Measurements from ENCODE around the gene RAD51B. TPM values are rescaled to one million over a fixed set of nuclear protein-coding genes. Genes with fewer than 3 reads are reported as not detected.
"Not testable (repeated sequence)": the region's sequence is repeated elsewhere in the genome, so short reads cannot be mapped to it uniquely, and the experiment has no call there.

The RAD51B gene
- total and polyA plus RNA-seq, 2 donors = 6.2 to 92.9 TPM

DNA sequence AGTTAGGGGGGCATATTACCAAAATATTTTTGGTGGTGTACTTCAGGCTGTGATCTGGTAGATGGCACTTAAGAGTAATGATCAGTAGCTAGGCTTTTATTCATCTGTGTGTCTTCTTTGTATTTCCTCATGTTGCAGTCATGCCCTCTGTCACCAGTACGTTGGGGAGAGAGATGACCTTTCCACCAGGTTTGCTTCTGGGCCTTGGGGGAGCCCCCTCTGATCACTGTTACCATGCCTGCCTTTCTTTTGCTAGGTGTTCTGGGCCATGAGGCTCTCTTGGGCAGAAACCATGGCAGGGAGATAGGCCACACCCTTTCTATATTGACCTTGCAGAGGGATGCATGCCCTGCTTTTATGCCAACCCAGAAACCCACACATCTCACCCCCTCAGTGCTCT is 208.5 kb downstream of the RAD51B start:
- no peaks in the 10 kb centered on the region for H3K4me1 ChIP-seq (ENCODE audit: insufficient read depth)
- 89% methylated on average over 1 of the region's 1 CpG for WGBS
- H3K27ac ChIP-seq (ENCODE audit: low read depth) = no peak overlapping the region
- H3K4me3 ChIP-seq (ENCODE audit: low read depth, low read length) = no peak overlapping the region
- no peaks in the 10 kb centered on the region for H3K36me3 ChIP-seq (ENCODE audit: insufficient read depth)
- DNase-seq (ENCODE audit: extremely low spot score) = no peak

DNA sequence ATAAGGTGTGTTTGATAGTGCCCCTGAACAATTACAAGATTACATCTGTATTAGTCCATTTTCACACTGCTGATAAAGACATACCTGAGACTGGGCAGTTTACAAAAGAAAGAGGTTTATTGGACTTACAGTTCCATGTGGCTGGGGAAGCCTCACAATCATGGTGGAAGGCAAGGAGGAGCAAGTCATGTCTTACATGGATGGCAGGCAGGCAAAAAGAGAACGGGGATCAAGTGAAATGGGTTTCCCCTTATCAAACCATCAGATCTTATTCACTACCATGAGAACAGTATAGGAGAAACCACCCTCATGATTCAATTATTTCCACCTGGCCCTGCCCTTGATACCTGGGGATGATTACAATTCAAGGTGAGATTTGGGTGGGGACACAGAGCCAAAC is 211.4 kb downstream of the RAD51B start:
- 100% methylated on average over 1 of the region's 1 CpG for WGBS
- not testable (repeated sequence) for DNase-seq (ENCODE audit: extremely low spot score); H3K36me3 ChIP-seq (ENCODE audit: insufficient read depth); H3K4me1 ChIP-seq (ENCODE audit: insufficient read depth); H3K27ac ChIP-seq (ENCODE audit: low read depth); H3K4me3 ChIP-seq (ENCODE audit: low read depth, low read length)

DNA sequence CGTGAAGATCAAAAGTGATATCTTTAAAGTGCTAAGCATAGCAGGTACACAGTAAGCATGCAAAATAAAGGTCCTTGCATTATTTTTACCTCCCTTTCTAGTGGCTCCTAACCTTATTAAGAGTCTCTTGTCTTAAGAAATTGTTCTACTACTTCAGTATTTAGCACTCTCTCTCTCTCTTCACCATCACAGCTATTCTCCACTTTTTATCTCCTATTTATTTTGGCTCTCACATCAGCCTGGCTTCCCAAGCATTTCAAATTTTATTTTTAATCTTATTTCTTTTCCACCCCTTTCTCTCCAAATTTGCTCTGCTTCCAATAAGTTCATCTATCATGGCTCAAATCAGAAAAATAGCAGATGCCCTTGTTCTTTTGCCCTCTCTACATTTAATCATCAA is 212.6 kb downstream of the RAD51B start:
- H3K4me3 ChIP-seq (ENCODE audit: low read depth, low read length) = no peak overlapping the region
- H3K4me1 ChIP-seq (ENCODE audit: insufficient read depth) = no peaks in the 10 kb centered on the region
- 95% methylated on average over 1 of the region's 1 CpG for WGBS
- no peaks in the 10 kb centered on the region for H3K36me3 ChIP-seq (ENCODE audit: insufficient read depth)
- H3K27ac ChIP-seq (ENCODE audit: low read depth) = no peak overlapping the region
- DNase-seq (ENCODE audit: extremely low spot score) = no peak

DNA sequence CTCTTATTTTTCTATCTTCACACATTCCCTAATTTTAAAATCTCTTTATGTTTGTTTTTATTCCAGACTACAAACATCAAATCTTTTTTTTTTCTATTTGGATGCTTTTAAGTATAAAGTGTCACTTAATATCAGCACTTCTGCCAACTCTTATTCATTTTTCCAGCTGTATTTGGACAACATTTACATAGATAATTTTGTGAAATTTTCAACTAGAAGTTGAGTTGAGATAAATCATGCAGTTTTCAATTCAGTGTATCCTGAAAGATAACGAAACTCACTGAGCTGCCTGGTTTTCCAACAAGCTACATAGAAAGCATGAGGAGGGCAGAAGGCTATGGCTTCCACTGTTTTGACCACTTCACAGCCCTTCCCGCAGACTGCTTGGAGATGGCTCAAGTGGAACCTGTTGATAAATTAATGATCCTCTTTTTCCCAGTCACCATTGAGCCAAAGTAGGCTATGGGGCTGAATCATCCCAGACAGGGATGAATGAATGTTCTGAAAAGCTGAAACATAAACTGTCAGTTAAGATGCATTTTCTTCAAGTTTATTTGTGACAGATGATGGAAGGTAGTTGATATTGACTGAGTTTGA is 213.9 kb downstream of the RAD51B start:
- DNase-seq (ENCODE audit: extremely low spot score) = no peak
- Histone ChIP-seq H3K4me3 (ENCODE audit: low read depth, low read length) (no peak overlapping the region), H3K36me3 (ENCODE audit: insufficient read depth) (no peaks in the 10 kb centered on the region), H3K4me1 (ENCODE audit: insufficient read depth) (no peaks in the 10 kb centered on the region), H3K27ac (ENCODE audit: low read depth) (no peak overlapping the region)
- 71% methylated on average over 2 of the region's 2 CpGs for WGBS

DNA sequence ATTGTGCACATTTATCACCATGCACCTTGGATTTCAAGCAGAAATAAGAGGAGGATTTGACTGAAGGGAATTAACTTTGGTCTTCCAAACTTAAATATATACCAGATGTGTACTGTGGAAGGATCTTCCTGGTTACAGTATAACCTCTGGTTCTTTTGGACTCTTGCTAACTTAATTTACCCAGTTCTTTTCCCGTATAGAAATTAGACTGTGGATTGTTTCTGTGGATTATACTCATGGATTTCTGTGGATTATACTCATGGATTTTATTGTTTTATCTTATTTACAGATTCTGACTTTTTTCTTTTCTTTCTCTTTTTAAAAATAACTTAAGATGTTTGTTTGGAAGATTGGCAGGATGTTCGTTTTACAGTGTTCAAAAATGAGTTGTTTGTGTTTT is 215.3 kb downstream of the RAD51B start:
- no peak for DNase-seq (ENCODE audit: extremely low spot score)
- Histone ChIP-seq H3K36me3 (ENCODE audit: insufficient read depth) (no peaks in the 10 kb centered on the region), H3K4me1 (ENCODE audit: insufficient read depth) (no peaks in the 10 kb centered on the region), H3K4me3 (ENCODE audit: low read depth, low read length) (no peak overlapping the region), H3K27ac (ENCODE audit: low read depth) (no peak overlapping the region)
- 57% methylated on average over 2 of the region's 2 CpGs for WGBS

DNA sequence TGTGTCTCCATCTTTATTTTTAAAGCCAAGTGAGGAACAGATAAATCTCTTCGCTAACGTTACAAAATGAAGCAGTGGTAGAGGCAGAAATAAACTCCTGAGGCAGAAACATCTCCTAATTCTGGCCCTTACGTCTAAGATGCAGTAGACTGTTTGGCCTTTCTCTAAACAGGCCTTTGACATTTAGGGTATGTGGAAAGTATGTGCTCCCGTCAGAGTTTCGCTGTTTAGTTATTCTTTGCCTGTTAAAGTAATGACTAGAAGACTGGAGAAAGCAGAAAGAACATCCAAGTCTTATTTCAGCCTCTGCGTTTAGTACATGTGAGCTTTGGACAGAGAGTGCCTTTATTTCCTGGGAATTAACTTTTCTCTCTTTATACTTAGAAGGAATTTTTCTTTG is 216.6 kb downstream of the RAD51B start:
- 34% methylated on average over 6 of the region's 6 CpGs for WGBS
- Histone ChIP-seq H3K27ac (ENCODE audit: low read depth) (peak overlapping the region; percentile 23), H3K4me1 (ENCODE audit: insufficient read depth) (no peaks in the 10 kb centered on the region), H3K36me3 (ENCODE audit: insufficient read depth) (no peaks in the 10 kb centered on the region), H3K4me3 (ENCODE audit: low read depth, low read length) (no peak overlapping the region)
- no peak for DNase-seq (ENCODE audit: extremely low spot score)

DNA sequence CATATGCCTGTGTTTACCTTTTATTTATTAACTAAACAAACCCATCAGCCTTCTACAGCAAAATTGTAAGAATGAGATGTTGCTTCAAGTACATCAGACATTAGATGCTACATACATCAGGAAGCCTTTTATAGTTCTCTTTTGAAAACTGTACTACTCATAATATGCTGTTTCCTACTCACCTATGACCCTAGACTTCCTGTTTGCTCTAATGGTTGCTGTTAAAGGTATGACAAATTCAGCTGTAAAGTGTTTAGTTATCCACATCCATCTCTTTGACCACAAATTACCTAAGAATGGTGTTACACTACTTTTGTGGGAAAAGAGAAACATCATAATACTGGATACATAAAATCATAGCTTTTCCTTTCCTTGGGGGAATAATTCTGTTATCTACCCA is 220.0 kb downstream of the RAD51B start:
- Histone ChIP-seq H3K4me3 (ENCODE audit: low read depth, low read length) (no peak overlapping the region), H3K4me1 (ENCODE audit: insufficient read depth) (peaks cover 1% of the 10 kb centered on the region), H3K36me3 (ENCODE audit: insufficient read depth) (no peaks in the 10 kb centered on the region), H3K27ac (ENCODE audit: low read depth) (no peak overlapping the region)
- no peak for DNase-seq (ENCODE audit: extremely low spot score)

DNA sequence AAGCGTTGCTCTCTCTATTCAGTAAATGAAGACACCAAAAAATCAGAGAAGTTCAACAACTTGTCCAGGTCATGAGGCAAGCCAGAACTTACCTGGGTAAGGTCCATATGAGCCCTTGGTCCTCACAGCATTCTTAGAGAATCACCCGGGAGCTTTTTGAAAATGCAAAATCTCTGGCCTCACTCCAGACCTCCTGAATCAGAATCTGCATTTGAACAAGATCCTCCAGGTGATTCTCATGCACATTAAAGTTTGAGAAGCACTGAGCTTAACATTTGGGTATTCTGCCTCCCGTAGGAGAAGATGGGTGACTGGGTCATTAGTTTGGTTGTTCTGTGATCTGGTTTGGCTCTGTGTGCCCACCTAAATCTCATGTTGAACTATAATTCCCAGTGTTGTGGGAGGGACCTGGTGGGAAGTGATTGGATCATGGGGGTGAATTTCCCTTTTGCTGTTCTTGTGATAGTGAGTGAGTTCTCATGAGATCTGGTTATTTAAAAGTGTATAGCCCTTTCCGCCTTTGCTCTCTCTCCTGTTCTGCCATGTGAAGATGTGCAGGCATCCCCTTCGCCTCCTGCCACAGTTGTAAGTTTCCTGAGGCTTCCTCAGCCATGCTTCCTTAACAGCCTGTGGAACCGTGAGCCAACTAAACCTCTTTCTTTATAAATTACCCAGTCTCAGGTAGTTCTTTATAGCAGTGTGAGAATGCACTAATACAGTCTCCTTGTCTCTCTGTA is 221.2 kb downstream of the RAD51B start:
- H3K36me3 ChIP-seq (ENCODE audit: insufficient read depth) = no peaks in the 10 kb centered on the region
- H3K27ac ChIP-seq (ENCODE audit: low read depth) = no peak overlapping the region
- H3K4me1 ChIP-seq (ENCODE audit: insufficient read depth) = peaks cover 1% of the 10 kb centered on the region
- no peak overlapping the region for H3K4me3 ChIP-seq (ENCODE audit: low read depth, low read length)
- no peak for DNase-seq (ENCODE audit: extremely low spot score)
- 94% methylated on average over 6 of the region's 6 CpGs for WGBS

DNA sequence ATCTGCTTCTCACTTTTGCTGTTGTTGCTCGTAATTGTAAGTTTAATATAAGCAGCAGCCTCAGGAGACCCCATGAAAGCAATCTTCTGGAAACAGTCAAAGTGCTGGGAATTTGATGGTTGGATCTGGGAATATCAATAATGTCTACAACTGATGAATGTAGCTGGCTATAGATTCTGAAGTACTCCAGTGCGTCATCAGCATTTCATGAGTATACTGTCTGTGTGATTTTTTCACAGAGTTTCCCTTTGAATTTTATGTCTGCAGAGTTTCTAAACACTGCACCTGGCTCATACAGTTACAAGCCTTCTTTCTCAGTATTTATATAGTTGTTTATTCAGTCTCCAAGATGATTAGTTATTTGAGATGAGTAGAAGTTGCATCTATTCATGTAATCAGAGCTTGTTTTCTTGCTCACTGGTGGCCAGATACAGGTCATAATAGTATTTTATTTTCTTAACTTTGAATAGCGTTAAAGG is 222.3 kb downstream of the RAD51B start:
- Histone ChIP-seq H3K36me3 (ENCODE audit: insufficient read depth) (no peaks in the 10 kb centered on the region), H3K27ac (ENCODE audit: low read depth) (no peak overlapping the region), H3K4me1 (ENCODE audit: insufficient read depth) (peaks cover 1% of the 10 kb centered on the region), H3K4me3 (ENCODE audit: low read depth, low read length) (no peak overlapping the region)
- DNase-seq (ENCODE audit: extremely low spot score) = no peak
- 73% methylated on average over 3 of the region's 3 CpGs for WGBS

DNA sequence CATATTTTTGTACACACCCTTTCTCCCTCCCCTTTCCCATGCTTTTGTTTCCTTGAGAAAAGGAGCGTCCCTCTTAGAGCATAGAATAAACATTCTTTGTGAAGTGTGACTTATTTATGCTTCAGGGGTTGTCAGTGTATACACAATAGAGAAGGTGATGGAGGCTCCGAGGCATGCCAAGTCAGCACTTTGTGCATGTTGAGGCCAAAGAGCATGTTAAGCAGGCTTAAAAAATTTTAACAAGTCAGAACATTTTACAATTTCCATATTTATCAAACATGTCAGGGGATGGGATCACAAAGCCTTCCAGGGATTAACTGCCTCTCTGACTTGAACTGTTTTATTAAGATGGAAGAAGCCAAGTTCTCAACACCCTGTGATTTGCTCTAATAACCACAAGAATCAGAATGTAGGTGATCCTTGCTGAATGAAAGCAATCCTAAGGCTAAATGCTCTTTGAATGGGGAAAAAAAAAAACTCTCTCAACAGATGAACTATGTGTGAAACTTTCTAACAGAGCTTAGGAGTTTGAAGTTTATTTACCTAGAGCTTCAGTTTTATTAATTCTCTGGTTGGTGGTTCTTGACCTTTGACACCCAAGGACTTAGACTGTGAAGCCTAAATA is 223.1 kb downstream of the RAD51B start:
- 21% methylated on average over 2 of the region's 2 CpGs for WGBS
- H3K4me1 ChIP-seq (ENCODE audit: insufficient read depth) = peaks cover 1% of the 10 kb centered on the region
- H3K36me3 ChIP-seq (ENCODE audit: insufficient read depth) = no peaks in the 10 kb centered on the region
- H3K4me3 ChIP-seq (ENCODE audit: low read depth, low read length) = no peak overlapping the region
- peak overlapping the region; percentile 77 for H3K27ac ChIP-seq (ENCODE audit: low read depth)
- DNase-seq (ENCODE audit: extremely low spot score) = no peak

DNA sequence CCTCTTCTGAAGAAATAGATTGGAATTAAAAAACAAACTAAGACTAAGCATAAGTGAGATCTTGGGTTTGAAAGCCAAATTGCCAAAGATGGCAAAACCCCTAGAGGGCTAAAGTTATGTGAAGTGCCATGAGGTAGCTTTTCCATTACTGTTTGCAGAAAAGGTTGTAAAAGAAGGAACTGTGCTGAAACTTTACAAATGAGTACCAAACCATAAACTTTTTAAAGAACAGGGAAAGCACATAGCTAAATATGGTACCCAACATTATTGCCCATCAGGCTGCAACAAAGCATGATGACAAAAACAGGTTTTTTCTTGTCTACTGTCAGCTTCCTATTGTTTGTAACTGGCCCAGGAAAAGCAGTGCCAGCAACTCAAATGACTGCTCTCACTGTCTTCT is 224.2 kb downstream of the RAD51B start:
- no peak overlapping the region for H3K27ac ChIP-seq (ENCODE audit: low read depth)
- H3K4me3 ChIP-seq (ENCODE audit: low read depth, low read length) = no peak overlapping the region
- peaks cover 1% of the 10 kb centered on the region for H3K4me1 ChIP-seq (ENCODE audit: insufficient read depth)
- DNase-seq (ENCODE audit: extremely low spot score) = no peak
- H3K36me3 ChIP-seq (ENCODE audit: insufficient read depth) = no peaks in the 10 kb centered on the region

DNA sequence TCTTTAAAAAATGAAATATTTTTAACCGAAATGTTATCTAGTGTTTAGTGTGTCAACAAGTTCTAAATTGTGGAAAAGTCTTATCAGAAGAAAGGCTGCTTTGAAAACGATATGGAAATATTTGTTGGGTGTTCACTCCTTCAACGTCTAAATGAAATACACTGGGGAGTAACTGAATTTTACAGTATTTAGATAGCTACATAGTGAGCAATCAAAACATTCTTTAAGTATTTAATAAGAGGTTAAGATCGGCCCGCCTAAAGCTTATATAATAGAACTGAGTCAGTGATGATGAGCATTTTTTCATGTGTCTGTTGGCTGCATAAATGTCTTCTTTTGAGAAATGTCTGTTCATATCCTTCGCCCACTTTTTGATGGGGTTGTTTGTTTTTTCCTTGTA is 228.3 kb downstream of the RAD51B start:
- Histone ChIP-seq H3K4me1 (ENCODE audit: insufficient read depth) (peaks cover 1% of the 10 kb centered on the region), H3K36me3 (ENCODE audit: insufficient read depth) (no peaks in the 10 kb centered on the region), H3K4me3 (ENCODE audit: low read depth, low read length) (no peak overlapping the region), H3K27ac (ENCODE audit: low read depth) (no peak overlapping the region)
- WGBS = 35% methylated on average over 6 of the region's 6 CpGs
- DNase-seq (ENCODE audit: extremely low spot score) = no peak

DNA sequence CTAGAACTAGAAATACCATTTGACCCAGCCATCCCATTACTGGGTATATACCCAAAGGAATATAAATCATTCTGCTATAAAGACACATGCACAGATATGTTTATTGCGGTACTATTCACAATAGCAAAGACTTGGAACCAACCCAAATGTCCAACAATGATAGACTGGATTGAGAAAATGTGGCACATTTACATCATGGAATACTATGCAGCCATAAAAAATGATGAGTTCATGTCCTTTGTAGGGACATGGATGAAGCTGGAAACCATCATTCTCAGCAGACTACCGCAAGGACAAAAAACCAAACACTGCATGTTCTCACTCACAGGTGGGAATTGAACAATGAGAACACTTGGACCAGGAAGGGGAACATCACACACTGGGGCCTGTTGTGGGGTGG is 229.2 kb downstream of the RAD51B start:
- not testable (repeated sequence) for H3K4me3 ChIP-seq (ENCODE audit: low read depth, low read length); H3K4me1 ChIP-seq (ENCODE audit: insufficient read depth); DNase-seq (ENCODE audit: extremely low spot score); H3K27ac ChIP-seq (ENCODE audit: low read depth); H3K36me3 ChIP-seq (ENCODE audit: insufficient read depth)
- 94% methylated on average over 2 of the region's 2 CpGs for WGBS

DNA sequence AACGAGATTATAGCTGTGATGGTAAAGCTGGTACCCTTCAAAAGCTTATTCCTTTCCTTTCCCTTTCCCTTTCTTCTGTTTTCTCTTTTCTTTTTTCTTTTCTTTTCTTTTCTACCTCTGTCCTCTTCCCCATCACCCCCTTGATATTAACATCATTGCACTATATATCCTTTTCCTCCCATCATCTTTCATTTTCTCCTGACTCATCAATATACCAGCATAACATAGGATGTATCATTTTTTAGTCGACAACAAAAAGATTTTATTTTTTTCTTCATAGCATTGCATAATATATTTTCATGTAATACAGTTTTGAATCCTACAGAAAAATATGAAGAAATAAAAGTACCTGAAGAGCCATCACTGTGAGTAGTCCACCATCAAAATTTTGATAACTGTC is 230.6 kb downstream of the RAD51B start:
- H3K27ac ChIP-seq (ENCODE audit: low read depth) = no peak overlapping the region
- H3K36me3 ChIP-seq (ENCODE audit: insufficient read depth) = no peaks in the 10 kb centered on the region
- 89% methylated on average over 2 of the region's 2 CpGs for WGBS
- H3K4me3 ChIP-seq (ENCODE audit: low read depth, low read length) = no peak overlapping the region
- DNase-seq (ENCODE audit: extremely low spot score) = no peak
- H3K4me1 ChIP-seq (ENCODE audit: insufficient read depth) = no peaks in the 10 kb centered on the region

Measured in urinary bladder (tissue), 4 donors.